ENCODE results near the gene KRTAP19-3.

DNA sequence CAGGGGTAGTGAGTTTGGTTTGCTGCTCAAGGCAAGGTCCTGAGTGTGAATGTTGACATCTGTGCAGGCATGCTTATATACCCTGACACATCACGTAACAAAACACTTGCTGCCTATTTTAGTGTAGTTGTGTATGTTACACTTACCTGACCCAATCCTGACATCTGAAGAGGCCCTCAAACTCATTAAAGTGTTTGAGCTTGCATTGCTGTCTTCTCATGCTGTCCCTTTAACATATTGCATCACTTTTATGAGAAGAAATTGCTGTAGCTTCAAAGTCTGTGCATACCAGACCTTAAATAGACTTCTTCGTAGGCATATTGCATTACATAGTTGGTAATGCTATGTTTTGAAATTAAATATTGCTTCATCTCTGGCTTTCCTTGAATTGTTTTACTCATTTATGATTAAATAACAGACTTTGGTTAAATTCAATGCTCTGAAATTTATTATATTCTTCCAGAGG, at the start of gene KRTAP19-3:
- TF ChIP-seq POLR2A (IDR thresholded peaks at IDR 0.05): no peak
- TF ChIP-seq POLR2AphosphoS5 (IDR thresholded peaks at IDR 0.05): no peak
- TF ChIP-seq, protein P1, sequence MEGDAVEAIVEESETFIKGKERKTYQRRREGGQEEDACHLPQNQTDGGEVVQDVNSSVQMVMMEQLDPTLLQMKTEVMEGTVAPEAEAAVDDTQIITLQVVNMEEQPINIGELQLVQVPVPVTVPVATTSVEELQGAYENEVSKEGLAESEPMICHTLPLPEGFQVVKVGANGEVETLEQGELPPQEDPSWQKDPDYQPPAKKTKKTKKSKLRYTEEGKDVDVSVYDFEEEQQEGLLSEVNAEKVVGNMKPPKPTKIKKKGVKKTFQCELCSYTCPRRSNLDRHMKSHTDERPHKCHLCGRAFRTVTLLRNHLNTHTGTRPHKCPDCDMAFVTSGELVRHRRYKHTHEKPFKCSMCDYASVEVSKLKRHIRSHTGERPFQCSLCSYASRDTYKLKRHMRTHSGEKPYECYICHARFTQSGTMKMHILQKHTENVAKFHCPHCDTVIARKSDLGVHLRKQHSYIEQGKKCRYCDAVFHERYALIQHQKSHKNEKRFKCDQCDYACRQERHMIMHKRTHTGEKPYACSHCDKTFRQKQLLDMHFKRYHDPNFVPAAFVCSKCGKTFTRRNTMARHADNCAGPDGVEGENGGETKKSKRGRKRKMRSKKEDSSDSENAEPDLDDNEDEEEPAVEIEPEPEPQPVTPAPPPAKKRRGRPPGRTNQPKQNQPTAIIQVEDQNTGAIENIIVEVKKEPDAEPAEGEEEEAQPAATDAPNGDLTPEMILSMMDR (IDR thresholded peaks at IDR 0.05): no peak

All from prostate gland (tissue), 2 donors.